GM12892 (cell line): ENCODE measurements around the gene ZBTB7A.

ENCODE experiments used
- POLR2A ChIP-seq: IDR thresholded peaks from 2 replicates; pipeline ENCODE4 v1.6.1; 2011; ENCODE audit warnings: low read depth, low read length, control low read depth
- POLR2AphosphoS5 ChIP-seq: IDR thresholded peaks from 2 replicates; pipeline ENCODE4 v1.6.1; 2011; ENCODE audit warnings: low read depth, low read length, control low read depth
- TAF1 ChIP-seq: IDR thresholded peaks from 2 replicates; pipeline ENCODE4 v1.6.1; 2011; ENCODE audit warnings: low read depth, mild to moderate bottlenecking, control low read depth, low read length, borderline replicate concordance

- TF ChIP-seq POLR2A (no peak), POLR2AphosphoS5 (no peak), TAF1 (no peak)
Measured at GRCh38 chr19:4051175-4052101, 15.3 kb downstream of the ZBTB7A start.
